WI38 (cell line): ENCODE data around the gene WDR45B.

Source experiments
- H3K4me3 ChIP-seq: 2 replicates; pipeline ENCODE4 v1.5.1; 2011; ENCODE audit warnings: low read depth, mild to moderate bottlenecking, control low read depth, low read length
- CTCF ChIP-seq: IDR thresholded peaks from 2 replicates; pipeline ENCODE4 v1.5.1; 2012; ENCODE audit warnings: low read depth, mild to moderate bottlenecking, control low read depth, low read length

The WDR45B gene

DNA sequence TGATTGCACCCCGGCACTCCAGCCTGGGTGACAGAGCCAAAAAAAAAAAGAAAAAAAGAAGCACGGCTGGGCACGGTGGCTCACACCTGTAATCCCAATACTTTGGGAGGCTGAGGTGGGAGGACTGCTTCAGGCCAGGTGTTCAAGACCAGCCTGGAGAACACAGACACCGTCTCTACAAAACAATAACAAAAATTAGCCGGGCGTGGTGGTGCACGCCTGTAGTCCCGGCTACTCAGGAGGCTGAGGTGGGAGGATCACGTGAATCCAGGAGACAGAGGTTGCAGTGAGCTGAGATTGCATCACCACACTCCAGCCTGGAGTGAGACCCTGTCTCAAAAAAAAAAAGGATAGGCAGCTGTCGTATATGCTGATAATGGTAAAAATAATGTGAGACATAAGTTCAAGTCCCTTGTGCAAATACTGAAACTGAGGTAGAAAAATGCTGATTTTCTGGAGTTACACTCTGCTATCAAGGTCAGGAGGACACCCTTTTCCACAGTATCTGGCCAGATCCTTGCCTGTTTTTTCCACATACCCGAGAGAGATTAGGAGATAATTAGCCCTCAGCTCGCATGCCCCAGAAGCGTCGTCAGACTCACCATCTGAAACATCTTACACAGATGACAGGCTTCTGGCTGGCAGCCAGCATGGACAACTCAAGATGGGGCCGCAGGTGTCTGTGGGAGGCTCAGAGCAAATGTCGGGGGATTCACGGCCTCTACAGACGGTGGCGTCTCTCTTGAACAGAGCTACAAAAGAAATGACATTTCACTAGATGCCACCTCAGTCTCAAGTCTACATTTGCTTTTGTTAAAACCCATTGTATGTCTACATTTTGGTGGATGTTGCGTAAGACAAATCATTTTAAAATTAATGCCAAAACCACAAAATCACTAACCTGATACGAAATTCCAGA lies 36.8 kb downstream of the WDR45B start:
- TF ChIP-seq CTCF = no peak
- H3K4me3 ChIP-seq = no peak overlapping the region

DNA sequence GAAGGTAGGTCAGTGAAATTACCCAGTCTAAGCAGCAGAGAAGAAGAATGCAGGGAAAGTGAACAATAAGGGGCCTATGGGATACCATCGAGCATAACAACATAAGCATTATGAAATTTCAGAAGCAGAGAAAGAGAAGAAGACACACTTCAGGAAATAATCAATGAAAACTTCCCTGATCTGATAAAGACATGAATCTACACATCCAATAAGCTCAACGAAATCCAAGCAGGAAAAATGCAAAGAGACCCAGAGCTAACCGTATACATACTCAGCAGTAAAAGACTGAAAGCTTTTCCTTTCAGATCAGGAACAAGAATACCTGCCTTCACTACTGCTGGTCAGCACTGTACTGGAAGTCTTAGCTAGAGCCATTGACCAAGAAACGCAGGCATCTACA lies 38.6 kb downstream of the WDR45B start:
- no peak overlapping the region for H3K4me3 ChIP-seq
- TF ChIP-seq CTCF = no peak

- TF ChIP-seq CTCF = no peak
These were observed 39.4 kb downstream of the WDR45B start for GRCh38 chr17:82608816-82609215.

DNA sequence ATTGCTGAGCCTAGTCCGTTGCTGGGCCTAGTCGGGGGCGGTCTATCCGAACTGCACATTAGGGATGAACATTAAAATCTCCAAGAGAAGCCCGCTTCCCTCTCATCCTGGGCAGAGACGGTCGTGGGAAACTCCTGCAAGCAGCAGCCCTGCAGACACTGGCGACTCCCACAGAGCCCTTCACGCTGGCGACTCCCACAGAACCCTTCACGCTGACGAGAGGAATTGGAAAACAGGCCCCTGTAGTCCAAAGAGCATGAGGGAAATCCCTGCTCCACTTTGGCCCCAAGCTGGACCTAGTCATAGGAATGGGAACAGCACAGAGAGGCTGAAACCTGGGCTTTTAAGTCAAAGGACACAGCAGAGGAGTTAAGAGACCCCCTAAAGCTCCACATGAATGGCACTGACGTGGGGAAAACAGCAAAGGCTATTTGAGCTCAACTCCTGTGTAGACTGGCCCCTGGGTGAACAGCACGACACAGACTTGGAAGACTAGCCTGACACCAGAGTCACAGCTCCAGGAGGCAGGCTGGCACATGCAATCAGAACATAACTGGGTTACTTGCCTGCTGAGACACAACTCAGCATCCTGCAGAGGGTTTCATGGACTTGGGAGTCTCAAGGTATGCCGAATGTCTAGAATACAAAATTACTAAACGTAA lies 42.2 kb downstream of the WDR45B start:
- TF ChIP-seq CTCF = no peak
- H3K4me3 ChIP-seq = no peak overlapping the region

More at GRCh38 chr17:82608816-82609215, 39.4 kb downstream of the WDR45B start:
- no peak overlapping the region for H3K4me3 ChIP-seq

- TF ChIP-seq CTCF = no peak
- H3K4me3 ChIP-seq = no peak overlapping the region
These were observed 43.7 kb downstream of the WDR45B start for GRCh38 chr17:82604532-82604931.

- no peak for TF ChIP-seq CTCF
- H3K4me3 ChIP-seq = no peak overlapping the region
These were observed 44.2 kb downstream of the WDR45B start for GRCh38 chr17:82603981-82604448.
